ENCODE measurements around the gene THAP5. TPM values are rescaled to one million over a fixed set of nuclear protein-coding genes. Genes with fewer than 3 reads are reported as not detected.

Gene THAP5
- total RNA-seq, 1 donor from 2014 or later: 26.3 TPM

- TF ChIP-seq CTCF (IDR thresholded peaks at IDR 0.05; ENCODE audit: insufficient read depth, low read length, poor library complexity, severe bottlenecking): no peak
- no peaks in the 10 kb centered on the region for H3K36me3 ChIP-seq (ENCODE audit: control insufficient read depth, insufficient read depth, low read length)
Measured at GRCh38 chr7:108581655-108582491, 12.4 kb upstream of the THAP5 start.

GRCh38 chr7:108580298-108580697, 10.8 kb upstream of the THAP5 start:
- no peak for DNase-seq (ENCODE audit: low read depth)
- Histone ChIP-seq H3K27me3 (ENCODE audit: control insufficient read depth, insufficient read depth, low read length) (no peaks in the 10 kb centered on the region), H3K36me3 (ENCODE audit: control insufficient read depth, insufficient read depth, low read length) (no peaks in the 10 kb centered on the region), H3K4me3 (ENCODE audit: low read depth, low read length) (no peak overlapping the region)
- TF ChIP-seq CTCF (IDR thresholded peaks at IDR 0.05; ENCODE audit: insufficient read depth, low read length, poor library complexity, severe bottlenecking): no peak

More at GRCh38 chr7:108581655-108582491, 12.4 kb upstream of the THAP5 start:
- DNase-seq (ENCODE audit: low read depth): no peak
- Histone ChIP-seq H3K27me3 (ENCODE audit: control insufficient read depth, insufficient read depth, low read length) (no peaks in the 10 kb centered on the region), H3K4me3 (ENCODE audit: low read depth, low read length) (no peak overlapping the region)

GRCh38 chr7:108578937-108579336, 9.4 kb upstream of the THAP5 start:
- no peak for DNase-seq (ENCODE audit: low read depth)
- H3K4me3 ChIP-seq (ENCODE audit: low read depth, low read length): no peak overlapping the region
- no peak for TF ChIP-seq CTCF (IDR thresholded peaks at IDR 0.05; ENCODE audit: insufficient read depth, low read length, poor library complexity, severe bottlenecking)
- no peaks in the 10 kb centered on the region for H3K27me3 ChIP-seq (ENCODE audit: control insufficient read depth, insufficient read depth, low read length)
- H3K36me3 ChIP-seq (ENCODE audit: control insufficient read depth, insufficient read depth, low read length): no peaks in the 10 kb centered on the region

GRCh38 chr7:108576116-108576515, 6.6 kb upstream of the THAP5 start:
- H3K36me3 ChIP-seq (ENCODE audit: control insufficient read depth, insufficient read depth, low read length): no peaks in the 10 kb centered on the region
- H3K27me3 ChIP-seq (ENCODE audit: control insufficient read depth, insufficient read depth, low read length): no peaks in the 10 kb centered on the region
- no peak for TF ChIP-seq CTCF (IDR thresholded peaks at IDR 0.05; ENCODE audit: insufficient read depth, low read length, poor library complexity, severe bottlenecking)
- DNase-seq (ENCODE audit: low read depth): no peak
- H3K4me3 ChIP-seq (ENCODE audit: low read depth, low read length): no peak overlapping the region

GRCh38 chr7:108575156-108575555, 5.7 kb upstream of the THAP5 start:
- no peak overlapping the region for H3K4me3 ChIP-seq (ENCODE audit: low read depth, low read length)
- no peaks in the 10 kb centered on the region for H3K36me3 ChIP-seq (ENCODE audit: control insufficient read depth, insufficient read depth, low read length)
- DNase-seq (ENCODE audit: low read depth): no peak
- H3K27me3 ChIP-seq (ENCODE audit: control insufficient read depth, insufficient read depth, low read length): no peaks in the 10 kb centered on the region
- TF ChIP-seq CTCF (IDR thresholded peaks at IDR 0.05; ENCODE audit: insufficient read depth, low read length, poor library complexity, severe bottlenecking): no peak

GRCh38 chr7:108572480-108572879, 3.0 kb upstream of the THAP5 start:
- no peak for TF ChIP-seq CTCF (IDR thresholded peaks at IDR 0.05; ENCODE audit: insufficient read depth, low read length, poor library complexity, severe bottlenecking)
- Histone ChIP-seq H3K4me3 (ENCODE audit: low read depth, low read length) (no peak overlapping the region), H3K27me3 (ENCODE audit: control insufficient read depth, insufficient read depth, low read length) (no peaks in the 10 kb centered on the region), H3K36me3 (ENCODE audit: control insufficient read depth, insufficient read depth, low read length) (no peaks in the 10 kb centered on the region)
- no peak for DNase-seq (ENCODE audit: low read depth)

Data from kidney epithelial cell (primary cell).